Measurements from ENCODE around the gene WIF1.

WIF1 gene

DNA sequence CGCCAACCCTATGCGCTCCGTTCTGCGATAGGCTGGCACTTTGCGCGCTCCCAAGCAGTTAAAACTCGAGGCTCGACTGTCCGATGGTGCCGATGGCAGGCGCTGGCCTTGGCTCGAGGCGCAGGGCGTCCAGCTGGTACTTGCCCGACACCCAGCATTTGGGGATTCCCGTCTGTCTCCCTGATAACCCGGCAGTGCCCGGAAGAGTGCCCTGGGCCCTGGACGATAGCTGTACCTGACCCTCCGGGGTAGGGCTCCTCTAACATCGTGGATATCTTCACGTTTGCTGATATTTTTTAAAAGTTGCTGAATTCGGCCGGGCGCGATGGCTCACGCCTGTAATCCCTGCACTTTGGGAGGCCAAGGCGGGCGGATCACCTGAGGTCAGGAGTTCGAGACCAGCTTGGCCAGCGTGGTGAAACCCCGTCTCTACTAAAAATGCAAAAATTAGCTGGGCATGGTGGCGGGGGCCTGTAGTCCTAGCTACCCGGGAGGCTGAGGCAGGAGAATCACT is 908 bp upstream of the WIF1 start:
- no peak for DNase-seq

DNA sequence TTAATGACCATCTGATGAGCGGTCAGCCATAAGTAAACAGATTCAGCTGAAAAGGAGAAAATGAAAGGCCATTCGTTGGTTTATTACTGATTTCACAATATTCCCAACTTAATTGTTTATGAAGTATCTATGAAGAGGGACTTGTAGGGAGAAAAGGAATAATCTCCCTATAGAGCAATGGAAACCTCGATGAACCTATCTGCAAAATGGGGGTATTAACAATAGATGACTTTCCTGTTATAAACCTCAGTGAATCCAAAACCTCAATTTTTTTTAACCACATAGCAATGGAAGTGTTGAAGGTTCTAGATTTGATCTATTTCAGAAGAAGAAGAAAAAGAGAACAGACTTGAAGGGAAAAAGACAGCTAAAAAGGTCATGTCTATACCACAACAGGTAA is 2.0 kb downstream of the WIF1 start:
- no peak for DNase-seq

DNA sequence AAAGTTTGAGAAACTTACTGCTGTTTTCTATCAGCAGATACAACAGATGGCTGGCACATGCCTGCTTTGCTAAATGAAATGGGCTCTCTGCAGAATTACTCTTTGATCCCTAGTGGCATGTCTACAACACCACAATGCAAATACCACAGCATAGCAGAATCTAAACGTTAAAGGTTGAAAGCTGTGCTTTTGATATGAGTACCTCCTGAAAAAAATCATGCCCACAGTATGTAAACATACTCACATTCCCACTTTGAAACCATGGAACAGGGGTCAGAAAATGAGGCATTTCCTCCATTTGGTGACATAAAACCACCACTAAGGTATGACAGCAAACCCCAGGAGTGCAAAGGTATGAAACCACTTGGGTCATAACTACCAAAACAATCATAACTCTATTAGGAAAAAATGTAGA is 7.5 kb downstream of the WIF1 start:
- DNase-seq = no peak

DNA sequence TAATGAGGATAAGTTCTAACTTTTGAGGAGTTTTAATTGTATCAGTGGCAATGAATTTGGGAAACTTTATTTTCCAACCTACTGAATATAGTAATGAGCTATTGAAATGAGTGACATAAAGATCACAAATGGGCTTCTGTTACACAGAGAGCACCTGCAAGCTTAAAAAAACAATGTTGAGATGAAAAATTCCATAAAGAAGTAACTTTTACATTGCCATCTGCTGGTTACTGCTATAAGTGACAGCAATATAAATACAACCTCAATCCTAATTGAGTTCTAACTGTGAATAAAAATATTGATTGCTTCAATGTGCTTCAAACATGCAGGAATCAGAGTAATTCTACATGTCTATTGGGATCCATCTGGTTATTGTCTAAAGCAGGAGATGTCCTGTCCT is 14.2 kb downstream of the WIF1 start:
- DNase-seq = peak in 1 of 2 experiments; percentile 2

- peak in 1 of 2 experiments; percentile 33 for DNase-seq
Observed at GRCh38 chr12:65100140-65100539, 21.0 kb downstream of the WIF1 start.

DNA sequence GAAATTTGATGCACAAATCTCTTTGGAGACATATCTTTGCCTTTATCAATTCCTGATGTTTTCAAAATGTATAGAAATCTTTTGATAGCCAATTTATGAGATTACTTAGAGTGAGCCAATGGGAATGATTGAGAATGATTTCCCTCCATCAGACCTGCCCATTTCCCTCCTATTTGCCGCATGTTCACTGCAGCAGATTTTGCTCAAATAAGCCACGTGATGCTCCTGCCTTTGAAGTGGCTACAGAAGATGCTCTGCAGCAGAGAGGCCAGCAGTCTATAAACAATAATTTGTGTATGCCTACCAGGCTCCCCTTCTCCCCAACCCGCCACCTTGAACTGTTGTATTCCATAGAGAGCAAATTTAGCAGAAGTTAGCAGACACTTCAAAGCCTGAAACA is 21.9 kb downstream of the WIF1 start:
- DNase-seq = no peak

GRCh38 chr12:65098364-65098763 is 22.7 kb downstream of the WIF1 start:
- no peak for DNase-seq

GRCh38 chr12:65094722-65095121 is 26.4 kb downstream of the WIF1 start:
- DNase-seq = no peak

- no peak for DNase-seq
Observed at GRCh38 chr12:65093606-65094005, 27.5 kb downstream of the WIF1 start.

GRCh38 chr12:65090461-65090860 is 30.6 kb downstream of the WIF1 start:
- no peak for DNase-seq

GRCh38 chr12:65086236-65086635 is 34.9 kb downstream of the WIF1 start:
- no peak for DNase-seq

DNA sequence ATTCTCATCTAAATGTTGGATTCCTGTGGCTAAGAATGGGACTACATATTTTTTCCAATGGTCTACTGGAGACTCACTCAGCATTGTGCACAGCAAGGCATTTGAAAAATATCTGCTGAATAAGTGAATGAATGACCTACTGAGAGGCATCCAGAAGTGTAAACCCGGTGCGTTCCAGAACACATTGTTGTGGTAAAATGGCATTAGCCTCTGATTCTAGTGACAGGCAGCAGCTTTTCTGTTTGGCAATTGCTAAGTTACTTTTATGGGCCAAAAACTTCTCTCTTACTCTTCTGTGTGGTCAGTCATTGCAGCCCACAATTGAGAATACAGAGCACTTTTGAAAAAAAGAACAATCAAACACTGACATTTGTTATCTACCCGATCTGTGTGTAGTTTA is 36.5 kb downstream of the WIF1 start:
- DNase-seq = no peak

GRCh38 chr12:65083581-65083980 is 37.5 kb downstream of the WIF1 start:
- no peak for DNase-seq

GRCh38 chr12:65082406-65082805 is 38.7 kb downstream of the WIF1 start:
- DNase-seq = no peak

GRCh38 chr12:65081496-65081895 is 39.6 kb downstream of the WIF1 start:
- no peak for DNase-seq

DNA sequence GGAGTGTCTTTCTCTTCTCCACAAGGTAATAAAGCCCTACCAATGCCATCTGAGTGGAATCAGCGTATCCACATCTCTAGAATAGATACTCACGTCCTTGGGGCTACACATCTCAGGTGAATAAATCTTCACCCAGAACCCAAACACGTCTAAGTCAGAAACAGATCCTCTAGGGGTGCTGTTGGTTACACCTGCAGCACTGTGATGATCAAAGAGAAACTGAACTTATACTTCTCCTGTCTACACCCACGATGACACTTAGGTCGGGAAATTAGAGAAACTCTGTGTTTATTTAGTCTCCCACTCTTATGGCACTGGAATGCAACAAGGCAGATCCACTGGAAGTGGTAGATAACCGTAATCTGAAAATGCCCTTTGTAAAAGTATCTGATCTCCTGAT is 46.2 kb downstream of the WIF1 start:
- no peak for DNase-seq

DNA sequence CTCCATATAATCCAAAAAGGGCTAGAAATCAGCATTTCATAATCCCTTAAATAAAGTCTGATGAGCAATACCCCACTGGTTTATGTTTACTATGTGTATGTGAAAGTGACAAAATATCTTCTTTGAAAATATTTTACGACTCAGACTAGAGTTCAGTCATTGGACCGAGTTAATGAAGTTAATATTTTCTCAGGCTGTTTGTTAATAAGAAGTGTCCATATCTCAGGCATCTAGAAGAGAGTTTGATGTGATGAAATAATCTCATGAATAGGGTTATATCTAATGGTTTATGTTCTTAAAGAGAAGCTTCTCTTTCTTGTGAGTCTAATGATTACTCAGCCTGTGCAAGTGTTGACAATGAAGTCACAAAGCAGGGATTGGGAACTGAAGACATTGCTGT is 51.8 kb downstream of the WIF1 start:
- DNase-seq = no peak

DNA sequence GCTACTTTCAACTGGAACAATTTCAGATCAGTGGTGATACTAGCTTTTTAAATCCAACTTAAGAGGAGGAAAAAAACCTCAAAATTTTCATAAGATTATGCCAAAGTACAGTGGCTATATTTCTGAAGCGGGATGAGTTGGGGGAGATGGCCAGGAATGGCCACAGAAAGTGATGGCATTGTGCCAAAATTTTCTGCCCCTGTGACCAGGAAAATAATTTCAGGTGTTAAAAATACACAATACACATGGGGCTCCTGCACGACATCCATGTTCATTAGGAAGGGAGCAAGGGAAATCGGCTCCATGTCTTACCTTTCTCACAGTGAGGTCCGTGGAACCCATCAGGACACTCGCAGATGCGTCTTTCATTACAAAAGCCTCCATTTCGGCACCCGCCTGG is 53.7 kb downstream of the WIF1 start:
- no peak for DNase-seq

- DNase-seq = no peak
Observed at GRCh38 chr12:65055859-65056258, 65.2 kb downstream of the WIF1 start.

- DNase-seq = no peak
Observed at GRCh38 chr12:65051218-65051617, 69.9 kb downstream of the WIF1 start.

GRCh38 chr12:65045269-65045668 is 75.8 kb downstream of the WIF1 start:
- no peak for DNase-seq

DNA sequence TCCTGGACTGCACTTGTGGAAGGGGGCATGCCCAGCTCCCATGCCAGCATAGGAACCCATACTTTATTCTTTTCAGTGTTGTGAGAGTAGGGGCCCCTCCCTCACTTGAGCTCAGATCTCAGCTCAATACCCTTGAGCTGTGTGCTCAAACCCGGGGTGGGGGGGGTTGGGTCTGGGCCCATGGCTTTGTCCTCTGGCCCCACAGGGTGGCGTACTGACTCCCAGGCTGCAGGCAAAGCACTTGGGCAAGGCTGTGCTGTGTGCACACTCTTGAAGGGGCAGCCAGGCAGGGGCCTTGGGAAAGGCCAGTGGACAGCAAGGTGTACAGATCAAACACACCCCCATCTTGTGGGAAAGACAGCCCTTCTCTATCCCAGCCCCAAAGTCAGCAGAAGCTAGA is 81.8 kb downstream of the WIF1 start:
- no peak for DNase-seq

DNA sequence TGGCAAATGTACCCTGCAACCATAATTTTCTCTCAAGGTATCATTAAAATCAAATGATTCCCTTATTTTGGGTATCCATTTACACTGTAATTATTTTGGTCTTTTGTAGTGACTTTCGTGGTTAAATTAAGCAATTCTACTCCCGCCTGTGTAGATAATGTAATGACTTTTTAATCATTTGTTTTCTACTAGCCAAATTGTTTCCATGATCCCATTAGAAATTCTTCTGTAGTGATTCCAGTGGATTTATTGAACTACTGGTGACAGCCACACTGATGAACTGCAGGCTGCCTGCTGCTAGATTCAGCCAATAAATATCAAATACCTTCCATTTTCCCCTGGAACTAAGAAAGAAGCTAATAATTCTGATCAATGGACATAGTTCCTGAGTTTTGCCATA is 96.0 kb downstream of the WIF1 start:
- no peak for DNase-seq

GRCh38 chr12:65023485-65023884 is 97.6 kb downstream of the WIF1 start:
- no peak for DNase-seq

DNA sequence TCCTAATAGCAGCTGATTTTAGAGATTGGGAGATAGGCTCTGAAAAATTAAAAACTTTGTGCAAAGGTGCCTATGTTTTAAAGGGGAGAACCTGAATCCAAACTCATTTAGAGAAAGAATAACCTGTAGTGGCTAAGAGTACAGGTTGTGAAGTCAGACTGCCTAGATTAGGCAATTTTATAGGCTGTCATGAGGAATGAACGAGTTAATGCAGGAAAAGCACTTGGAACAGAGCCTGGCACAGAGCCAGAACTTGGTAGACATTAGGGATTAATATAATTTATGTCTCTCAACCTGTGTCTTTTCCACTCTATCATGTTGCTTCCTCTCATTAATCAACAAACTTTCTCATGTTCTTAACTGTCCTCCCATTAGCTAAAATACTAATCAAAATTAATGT is 98.1 kb downstream of the WIF1 start:
- DNase-seq = peak; percentile 41 to 87

- no peak for DNase-seq
Observed at GRCh38 chr12:65022421-65022820, 98.7 kb downstream of the WIF1 start.

All from NCI-H524 (cell line).